DND-41 (cell line): ENCODE measurements around the gene ABCA2.

ENCODE experiments used
- CTCF ChIP-seq: IDR thresholded peaks from 2 replicates; pipeline ENCODE4 v1.5.1; 2012; ENCODE audit warnings: borderline replicate concordance, low read length, moderate library complexity, mild to moderate bottlenecking; ENCODE audit not compliant: poor library complexity, severe bottlenecking; ENCODE audit errors: extremely low read depth
- EZH2 ChIP-seq: IDR thresholded peaks from 3 replicates; pipeline ENCODE4 v1.6.1; 2012; ENCODE audit warnings: borderline replicate concordance, low read depth, mild to moderate bottlenecking, moderate library complexity, low read length, inconsistent platforms; ENCODE audit not compliant: severe bottlenecking

GRCh38 chr9:137063311-137064026, 35.4 kb upstream of the ABCA2 start:
- TF ChIP-seq CTCF = no peak
- TF ChIP-seq EZH2 = no peak
